SK-N-SH (cell line): ENCODE data around the gene MAP1LC3B. TPM values are rescaled to one million over a fixed set of nuclear protein-coding genes. Genes with fewer than 3 reads are reported as not detected.
A peak's percentile ranks its signal among the peaks of the same experiment; 100 is the strongest.
"Not testable (repeated sequence)": the region's sequence is repeated elsewhere in the genome, so short reads cannot be mapped to it uniquely, and the experiment has no call there.

Source experiments
- CTCF ChIA-PET: fragments of 300-600, 350-600 bp; formaldehyde crosslinking; extraction: SDS; loops from one replicate; lab custom pipeline; 2021; lab: Yijun Ruan, JAX
- POLR2A ChIA-PET: fragments of 350-600 bp; sonication (Branson Sonifier 250); formaldehyde crosslinking; extraction: SDS; loops from one replicate; lab custom pipeline; 2020; ENCODE audit warnings: antibody characterized with exemption, inconsistent platforms; lab: Yijun Ruan, JAX
- DNase-seq: peaks from one replicate; pipeline ENCODE4 v3.0.0; 2012
- H2AFZ ChIP-seq: fragments of 200-600 bp; sonication (generic); 2 replicates; pipeline ENCODE4 v1.8.1; 2016; ENCODE audit warnings: antibody characterized with exemption, mild to moderate bottlenecking, low read depth
- H3F3A ChIP-seq: fragments of 200-600 bp; sonication (generic); replicated peaks from 2 replicates; pipeline ENCODE3; 2016; ENCODE audit warnings: antibody characterized with exemption, mild to moderate bottlenecking; ENCODE audit not compliant: insufficient read depth
- H3K27ac ChIP-seq, 2 experiments: fragments of 200-500 bp in 1 of 2; fragments of 200-600 bp in 1 of 2; sonication (Bioruptor generic) in 1 of 2; sonication (generic), shearing (Covaris generic) in 1 of 2; 2 replicates each; pipeline versions ENCODE4 v1.5.1 to v1.6.1; 2014 to 2016; ENCODE audit warnings: low read depth in 2 of 2, inconsistent platforms in 1 of 2, low read length in 1 of 2, mild to moderate bottlenecking in 1 of 2, mixed read lengths in 1 of 2
- H3K27me3 ChIP-seq: fragments of 200-600 bp; sonication (generic), shearing (Covaris generic); 2 replicates; pipeline ENCODE4 v1.6.1; 2016; ENCODE audit warnings: mixed run types; ENCODE audit not compliant: insufficient read depth
- H3K36me3 ChIP-seq, 2 experiments: fragments of 200-500 bp in 1 of 2; fragments of 200-600 bp in 1 of 2; sonication (Bioruptor generic) in 1 of 2; sonication (generic) in 1 of 2; replicated peaks in 1 of 2; 2 replicates each; pipeline versions ENCODE3 to v1.5.1; 2014 to 2016; ENCODE audit warnings: low read length in 1 of 2, mild to moderate bottlenecking in 1 of 2; ENCODE audit not compliant: insufficient read depth in 2 of 2, control insufficient read depth in 1 of 2
- H3K4me1 ChIP-seq, 2 experiments: fragments of 200-500 bp in 1 of 2; fragments of 200-600 bp in 1 of 2; sonication (Bioruptor generic) in 1 of 2; sonication (generic), shearing (Covaris generic) in 1 of 2; 2 replicates each; pipeline versions ENCODE4 v1.5.1 to v1.6.1; 2014 to 2016; ENCODE audit warnings: low read depth in 1 of 2, low read length in 1 of 2, mixed run types in 1 of 2; ENCODE audit not compliant: insufficient read depth in 2 of 2, control insufficient read depth in 1 of 2
- H3K4me2 ChIP-seq: fragments of 200-600 bp; sonication (generic), shearing (Covaris generic); 2 replicates; pipeline ENCODE4 v1.6.1; 2017; ENCODE audit warnings: mixed run types
- H3K4me3 ChIP-seq, 2 experiments: fragments of 200-500 bp in 1 of 2; fragments of 200-600 bp in 1 of 2; sonication (Bioruptor generic) in 1 of 2; sonication (generic), shearing (Covaris generic) in 1 of 2; 2 replicates each; pipeline versions ENCODE4 v1.5.1 to v1.8.1; 2014 to 2016; ENCODE audit warnings: low read depth in 2 of 2, inconsistent platforms in 1 of 2, low read length in 1 of 2, mild to moderate bottlenecking in 1 of 2, mixed read lengths in 1 of 2, moderate library complexity in 1 of 2
- H3K79me2 ChIP-seq: fragments of 200-600 bp; sonication (generic); 2 replicates; pipeline ENCODE4 v1.8.1; 2017; ENCODE audit warnings: mild to moderate bottlenecking; ENCODE audit not compliant: insufficient read depth
- H3K9ac ChIP-seq: fragments of 200-600 bp; sonication (generic); 2 replicates; pipeline ENCODE4 v1.6.1; 2017; ENCODE audit warnings: mixed run types
- H3K9me2 ChIP-seq: fragments of 200-600 bp; sonication (generic); 2 replicates; pipeline ENCODE4 v1.6.1; 2017; ENCODE audit warnings: mixed run types
- H3K9me3 ChIP-seq: fragments of 200-600 bp; sonication (generic); 2 replicates; pipeline ENCODE4 v1.6.1; 2017; ENCODE audit warnings: mixed run types, mild to moderate bottlenecking, moderate library complexity
- H4K20me1 ChIP-seq: fragments of 200-600 bp; sonication (generic); 2 replicates; pipeline ENCODE4 v1.6.1; 2017; ENCODE audit warnings: mild to moderate bottlenecking, mixed run types; ENCODE audit not compliant: insufficient read depth
- FOXJ3 ChIP-seq: sonication (generic); formaldehyde crosslinking; IDR thresholded peaks from 2 replicates; pipeline ENCODE4 v1.5.1; 2020; ENCODE audit warnings: mild to moderate bottlenecking, missing genetic modification reagents
- MXI1 ChIP-seq: IDR thresholded peaks from 2 replicates; pipeline ENCODE4 v1.6.1; 2012; ENCODE audit warnings: mild to moderate bottlenecking, low read depth, low read length, improper control_type of control experiment
- NRF1 ChIP-seq: IDR thresholded peaks from 2 replicates; pipeline ENCODE4 v1.6.1; 2012; ENCODE audit warnings: low read depth, mild to moderate bottlenecking, low read length
- POLR2AphosphoS5 ChIP-seq: IDR thresholded peaks from 2 replicates; pipeline ENCODE4 v1.6.1; 2012; ENCODE audit warnings: low read depth, low read length
- RAD21 ChIP-seq: IDR thresholded peaks from 2 replicates; pipeline ENCODE4 v1.6.1; 2012; ENCODE audit warnings: mild to moderate bottlenecking, low read length
- SIN3A ChIP-seq: IDR thresholded peaks from 2 replicates; pipeline ENCODE4 v1.6.1; 2012; ENCODE audit warnings: low read depth, mild to moderate bottlenecking, low read length, moderate library complexity, borderline replicate concordance
- TCF12 ChIP-seq: IDR thresholded peaks from 2 replicates; pipeline ENCODE4 v1.4.0; 2012
- WGBS: methylation state at CpG from one replicate; pipeline ENCODE4 v1.1.6; 2017; ENCODE audit warnings: low lambda C conversion rate; 5-methylcytosine and 5-hydroxymethylcytosine counted together
- polyA plus RNA-seq, 3 experiments: library from polyadenylated mRNA; depleted of rRNA; stranded (reverse); fragments of >200 nt; gene quantifications; 2 replicates each; pipeline ENCODE4 v1.2.3, GENCODE V29; 2012
- TF ChIP-seq, protein P1 (sequence below): fragments of 150-350 bp; IDR thresholded peaks from 2 replicates; pipeline ENCODE4 v1.6.1; 2016; ENCODE audit warnings: mild to moderate bottlenecking, low read depth, low read length
- TF ChIP-seq, protein P2 (sequence below): IDR thresholded peaks from 2 replicates; pipeline ENCODE4 v1.4.0; 2012; ENCODE audit warnings: low read depth
- TF ChIP-seq, protein P3 (sequence below): fragments of 150-350 bp; IDR thresholded peaks from 2 replicates; pipeline ENCODE4 v1.6.1; 2017; ENCODE audit warnings: antibody characterized with exemption, low read length, low read depth, borderline replicate concordance

MAP1LC3B gene
- polyA plus RNA-seq, 1 of the 3 experiments (the other 2 are of a cell fraction) = 33.7 TPM

DNA sequence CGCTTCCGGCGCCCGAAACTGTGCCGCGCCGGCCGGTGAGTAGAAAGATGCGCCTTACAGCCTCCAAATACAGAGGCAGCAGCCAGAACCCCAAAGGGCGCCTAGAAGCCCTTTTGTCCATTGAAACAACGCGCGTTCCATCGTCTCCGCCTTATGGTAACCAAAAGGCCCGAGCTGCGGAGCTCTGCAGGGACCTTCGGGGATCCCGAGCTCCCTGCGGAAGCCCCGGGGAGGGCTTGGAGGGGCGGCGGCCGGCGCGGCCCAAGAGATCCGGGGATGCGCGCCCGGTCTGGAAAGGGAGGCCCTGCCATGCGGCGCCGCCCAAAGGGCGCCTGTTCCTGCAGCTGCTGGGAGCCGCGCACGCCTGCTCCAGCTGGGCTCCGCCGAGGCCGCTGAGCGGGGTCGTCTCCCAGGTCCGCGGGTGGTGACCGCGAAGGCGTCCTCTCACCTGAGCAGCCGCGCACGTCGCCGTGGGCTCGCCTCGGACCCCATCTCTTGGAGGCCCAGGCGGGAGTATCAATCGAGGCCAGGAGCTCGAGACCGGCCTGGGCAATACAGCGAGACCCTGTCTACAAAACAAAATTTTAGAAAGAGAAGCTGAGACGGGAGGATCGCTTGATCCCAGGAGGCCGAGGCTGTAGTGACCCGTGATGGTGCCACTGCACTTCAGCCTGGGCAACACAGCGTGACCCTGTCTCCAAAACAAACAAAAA lies 7.8 kb upstream of the MAP1LC3B start:
- Histone ChIP-seq H3K9ac (peak overlapping the region; percentile 84), H3K4me1 (peaks cover 17 to 18% of the 10 kb centered on the region in 2 experiments), H3K4me2 (peak overlapping the region; percentile 89), H3K36me3 (no peaks in the 10 kb centered on the region), H3K9me3 (no peaks in the 10 kb centered on the region), H3K79me2 (peaks cover 44% of the 10 kb centered on the region), H3F3A (peaks cover 25% of the 10 kb centered on the region), H2AFZ (peak overlapping the region; percentile 90), H3K9me2 (no peaks in the 10 kb centered on the region), H4K20me1 (peaks cover 19% of the 10 kb centered on the region), H3K27me3 (no peaks in the 10 kb centered on the region), H3K27ac (peak overlapping the region; percentile 84 to 90), H3K4me3 (peak overlapping the region; percentile 65 to 80)
- DNase-seq = peak; percentile 82
- ChIA-PET CTCF (interaction anchor here (0.7 to 4.4 kb wide), 15 partner anchors 10 to 252 kb away, joined by 3 to 36 read pairs (median 3); no protein-coding TSS in a partner anchor), POLR2A (interaction anchor here (0.6 to 2.2 kb wide), 8 partner anchors 10 to 84 kb away, joined by 3 to 15 read pairs (median 4); partner anchors contain the start of gene C16orf95)
- 19% methylated on average over 18 of the region's 64 CpGs for WGBS
- TF ChIP-seq, protein P1, sequence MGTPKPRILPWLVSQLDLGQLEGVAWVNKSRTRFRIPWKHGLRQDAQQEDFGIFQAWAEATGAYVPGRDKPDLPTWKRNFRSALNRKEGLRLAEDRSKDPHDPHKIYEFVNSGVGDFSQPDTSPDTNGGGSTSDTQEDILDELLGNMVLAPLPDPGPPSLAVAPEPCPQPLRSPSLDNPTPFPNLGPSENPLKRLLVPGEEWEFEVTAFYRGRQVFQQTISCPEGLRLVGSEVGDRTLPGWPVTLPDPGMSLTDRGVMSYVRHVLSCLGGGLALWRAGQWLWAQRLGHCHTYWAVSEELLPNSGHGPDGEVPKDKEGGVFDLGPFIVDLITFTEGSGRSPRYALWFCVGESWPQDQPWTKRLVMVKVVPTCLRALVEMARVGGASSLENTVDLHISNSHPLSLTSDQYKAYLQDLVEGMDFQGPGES = no peak
- TF ChIP-seq POLR2AphosphoS5 (0 out of 2 replicates have a peak, but pooled peaks have one; percentile 20), TCF12 (peak; percentile 20; the same call in 1 of the 2 replicates), NRF1 (peak; percentile 34; the same call in 1 of the 2 replicates), MXI1 (peak; percentile 70), FOXJ3 (CRISPR knock-in tag) (0 out of 2 replicates have a peak, but pooled peaks have one; percentile 4), RAD21 (0 out of 2 replicates have a peak, but pooled peaks have one; percentile 2), SIN3A (no peak)
- TF ChIP-seq, protein P2, sequence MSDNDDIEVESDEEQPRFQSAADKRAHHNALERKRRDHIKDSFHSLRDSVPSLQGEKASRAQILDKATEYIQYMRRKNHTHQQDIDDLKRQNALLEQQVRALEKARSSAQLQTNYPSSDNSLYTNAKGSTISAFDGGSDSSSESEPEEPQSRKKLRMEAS = peak; percentile 76; the same call in 1 of the 2 replicates
- TF ChIP-seq, protein P3, sequence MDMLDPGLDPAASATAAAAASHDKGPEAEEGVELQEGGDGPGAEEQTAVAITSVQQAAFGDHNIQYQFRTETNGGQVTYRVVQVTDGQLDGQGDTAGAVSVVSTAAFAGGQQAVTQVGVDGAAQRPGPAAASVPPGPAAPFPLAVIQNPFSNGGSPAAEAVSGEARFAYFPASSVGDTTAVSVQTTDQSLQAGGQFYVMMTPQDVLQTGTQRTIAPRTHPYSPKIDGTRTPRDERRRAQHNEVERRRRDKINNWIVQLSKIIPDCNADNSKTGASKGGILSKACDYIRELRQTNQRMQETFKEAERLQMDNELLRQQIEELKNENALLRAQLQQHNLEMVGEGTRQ = no peak

DNA sequence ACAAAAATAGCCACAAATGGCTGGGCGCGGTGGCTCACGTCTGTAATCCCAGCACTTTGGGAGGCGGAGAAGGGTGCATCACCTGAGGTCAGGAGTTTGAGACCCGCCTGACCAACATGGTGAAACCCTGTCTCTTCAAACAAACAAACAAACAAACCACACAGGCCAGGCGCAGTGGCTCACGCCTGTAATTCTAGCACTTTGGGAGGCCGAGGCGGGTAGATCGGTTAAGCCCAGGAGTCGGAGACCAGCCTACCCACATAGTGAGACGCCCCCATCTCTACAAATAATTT lies 7.3 kb upstream of the MAP1LC3B start:
- not testable (repeated sequence) for H3K36me3 ChIP-seq, DNase-seq, H3K9me2 ChIP-seq, H3K9me3 ChIP-seq, H3K27me3 ChIP-seq
- Histone ChIP-seq H3K4me2 (peak overlapping the region; percentile 89), H3F3A (peaks cover 25% of the 10 kb centered on the region), H2AFZ (peak overlapping the region; percentile 90; the same call in 1 of the 2 replicates), H3K79me2 (peaks cover 39% of the 10 kb centered on the region), H3K27ac (peak overlapping the region; percentile 84 to 90), H3K9ac (peak overlapping the region; percentile 84; the same call in 1 of the 2 replicates), H4K20me1 (peaks cover 15% of the 10 kb centered on the region), H3K4me1 (peaks cover 17 to 20% of the 10 kb centered on the region in 2 experiments), H3K4me3 (peak overlapping the region; percentile 65 to 80)
- ChIA-PET POLR2A (interaction anchor here (0.6 to 2.2 kb wide), 4 partner anchors 9 to 84 kb away, joined by 3 to 15 read pairs (median 6); partner anchors contain the start of gene C16orf95), CTCF (interaction anchor here (0.7 to 4.4 kb wide), 7 partner anchors 9 to 251 kb away, joined by 3 to 36 read pairs (median 3); no protein-coding TSS in a partner anchor)
- WGBS = 97% methylated on average over 12 of the region's 12 CpGs
- 0 out of 2 replicates have a peak, but pooled peaks have one; percentile 10 for TF ChIP-seq FOXJ3 (CRISPR knock-in tag)
